Middle frontal gyrus (tissue), 1 donor: ENCODE results near the gene DCAF4.
"Not testable (repeated sequence)": the region's sequence is repeated elsewhere in the genome, so short reads cannot be mapped to it uniquely, and the experiment has no call there.

ENCODE experiments used
- DNase-seq: peaks from one replicate; pipeline ENCODE4 v3.0.0-alpha.2; 2015; ENCODE audit warnings: low spot score; ENCODE audit errors: extremely low spot score

DCAF4 gene

DNA sequence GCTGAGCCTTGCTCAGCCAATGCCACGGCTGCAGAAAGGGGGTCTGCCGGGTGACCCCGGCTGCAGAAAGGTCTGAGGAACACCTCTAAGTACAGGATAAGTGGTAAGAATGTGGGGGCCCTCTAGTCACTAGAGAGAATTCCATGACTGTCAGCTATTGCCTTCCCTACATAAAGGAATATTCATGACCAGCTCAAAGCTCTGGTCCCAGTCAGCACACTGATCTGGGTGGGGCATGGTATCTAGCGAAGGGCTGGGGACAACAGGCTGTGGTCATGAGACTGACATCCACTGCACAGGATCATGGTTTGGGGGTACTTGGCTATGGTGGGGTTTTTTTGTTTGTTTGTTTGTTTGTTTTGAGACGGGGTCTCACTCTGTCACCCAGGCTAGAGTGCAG is 42.1 kb downstream of the DCAF4 start:
- DNase-seq: no peak

DNA sequence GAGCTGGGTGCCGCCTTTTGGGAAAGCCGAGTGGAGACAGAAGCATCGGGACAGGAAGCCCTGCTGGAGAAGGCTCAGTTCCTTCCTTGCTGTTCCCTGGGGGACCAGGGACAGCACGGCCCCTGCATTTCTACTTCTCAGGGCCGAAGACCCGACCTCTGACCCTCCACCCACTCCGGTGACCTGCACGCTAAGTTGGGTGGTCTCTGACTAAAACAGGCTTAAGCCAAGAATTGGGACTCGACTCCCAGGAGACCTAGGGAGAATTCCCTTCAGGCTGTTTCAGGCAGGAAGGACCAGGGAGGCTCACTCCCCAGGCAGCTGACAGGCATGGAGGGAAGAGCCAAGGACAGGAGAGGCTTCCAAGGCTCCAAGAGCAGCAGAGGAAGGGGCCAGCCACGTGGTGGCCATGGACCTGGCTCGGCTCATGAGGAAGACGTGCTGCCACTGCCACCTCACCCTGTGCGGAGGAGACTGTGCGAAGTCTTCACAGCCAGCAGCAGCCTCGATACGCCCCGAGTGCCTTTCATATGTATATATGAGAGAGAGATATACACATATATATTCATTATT is 43.9 kb downstream of the DCAF4 start:
- no peak for DNase-seq

DNA sequence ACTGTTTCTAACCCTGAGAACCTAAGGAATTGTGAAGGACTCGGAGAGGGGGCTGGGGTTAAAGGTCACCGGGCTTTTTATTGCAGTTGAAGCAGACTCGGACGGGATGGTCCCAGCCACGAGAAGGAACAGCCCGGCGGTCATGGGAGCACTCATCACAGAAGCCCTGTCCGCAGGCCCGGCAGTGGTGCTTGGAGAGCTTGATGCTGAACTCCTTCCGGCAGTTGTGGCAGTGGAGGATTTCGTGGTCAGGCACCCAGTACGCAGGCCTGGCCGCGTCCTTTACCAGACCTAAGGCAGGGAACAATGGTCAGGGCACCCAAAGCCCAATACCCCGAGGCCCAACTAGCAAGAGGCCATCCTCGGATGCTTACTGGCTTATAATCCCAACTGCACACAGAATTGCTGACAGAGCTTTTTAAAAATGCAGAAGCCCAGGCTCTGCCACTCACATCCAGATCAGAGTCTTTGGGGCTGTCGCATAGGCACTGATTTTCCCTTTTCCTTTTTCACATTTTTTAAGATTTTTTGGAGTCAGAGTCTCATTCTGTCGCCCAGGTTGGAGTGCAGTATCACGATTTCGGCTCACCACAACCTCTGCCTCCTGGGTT is 44.7 kb downstream of the DCAF4 start:
- DNase-seq: no peak

DNA sequence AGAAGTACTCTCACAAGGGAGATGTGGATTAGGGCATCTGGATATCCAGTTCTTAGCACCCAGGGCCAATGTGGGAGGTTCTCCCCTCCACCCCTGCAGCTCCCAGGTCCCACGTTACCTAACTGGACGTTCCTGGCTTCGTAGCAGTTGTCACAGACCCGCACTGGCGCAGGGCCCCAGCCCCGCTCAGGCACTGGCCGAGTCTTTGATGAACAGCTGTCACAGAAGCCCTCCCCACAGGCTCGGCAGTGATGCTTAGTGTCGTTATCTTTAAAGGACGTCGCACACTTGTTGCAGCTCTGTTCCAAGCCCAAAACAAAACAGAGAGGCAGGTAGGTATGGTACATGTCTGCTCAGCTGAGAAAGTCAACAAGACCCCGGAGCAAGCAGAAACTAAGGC is 48.4 kb downstream of the DCAF4 start:
- no peak for DNase-seq

DNA sequence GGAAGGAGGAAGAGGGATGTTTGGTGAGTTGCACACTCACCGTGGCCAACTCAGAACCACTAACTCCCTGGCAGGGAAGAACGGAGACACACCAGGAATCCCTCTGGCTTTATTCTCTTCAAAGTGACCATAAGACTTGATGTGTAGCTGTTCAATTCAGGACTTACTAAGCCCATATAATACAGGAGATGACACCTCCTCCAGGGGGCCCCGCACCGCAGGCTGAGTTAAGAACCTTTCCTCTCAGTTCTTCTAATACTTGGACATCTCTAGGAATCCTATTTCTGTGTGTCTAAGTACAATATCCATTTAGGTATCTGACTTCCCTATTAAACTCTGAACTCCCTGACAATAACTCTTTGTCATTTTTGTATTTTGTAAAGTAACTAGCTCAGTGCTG is 49.5 kb downstream of the DCAF4 start:
- no peak for DNase-seq

DNA sequence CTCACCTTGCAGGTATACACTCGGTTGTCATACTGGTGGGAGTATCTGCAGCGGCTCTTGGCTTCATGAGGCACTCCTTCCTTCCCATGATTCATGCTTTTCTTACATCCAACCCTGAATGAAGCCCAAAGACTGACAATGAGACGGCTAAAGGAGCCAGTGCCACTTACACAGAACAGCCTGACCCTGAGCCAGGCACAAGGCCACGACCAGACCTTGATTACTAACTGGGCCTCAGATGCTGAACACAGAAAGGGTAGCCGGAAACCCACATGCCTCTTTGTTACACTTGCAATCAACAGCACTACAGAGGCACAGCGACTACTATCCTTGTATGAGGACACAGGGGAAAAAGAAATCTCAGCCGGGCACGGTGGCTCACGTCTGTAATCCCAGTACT is 52.6 kb downstream of the DCAF4 start:
- DNase-seq: no peak

DNA sequence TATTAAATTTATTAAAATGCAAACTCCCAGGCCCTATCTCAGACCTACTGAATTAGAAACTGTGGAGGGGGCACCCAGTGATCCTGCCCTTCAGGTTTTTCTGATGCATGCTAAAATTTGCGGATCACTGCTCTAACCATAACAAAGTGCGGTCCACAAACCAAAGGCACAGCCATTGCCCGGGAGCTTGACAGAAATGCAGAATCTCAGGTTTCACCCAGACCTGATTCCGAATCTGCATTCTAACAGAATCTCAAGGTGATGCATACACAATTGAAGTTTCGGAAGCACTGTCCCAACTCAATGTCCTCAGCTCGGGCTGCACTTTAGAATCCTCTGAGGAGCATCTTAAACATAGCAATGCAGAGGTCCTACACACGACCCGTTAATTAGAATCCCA is 54.6 kb downstream of the DCAF4 start:
- no peak for DNase-seq

DNA sequence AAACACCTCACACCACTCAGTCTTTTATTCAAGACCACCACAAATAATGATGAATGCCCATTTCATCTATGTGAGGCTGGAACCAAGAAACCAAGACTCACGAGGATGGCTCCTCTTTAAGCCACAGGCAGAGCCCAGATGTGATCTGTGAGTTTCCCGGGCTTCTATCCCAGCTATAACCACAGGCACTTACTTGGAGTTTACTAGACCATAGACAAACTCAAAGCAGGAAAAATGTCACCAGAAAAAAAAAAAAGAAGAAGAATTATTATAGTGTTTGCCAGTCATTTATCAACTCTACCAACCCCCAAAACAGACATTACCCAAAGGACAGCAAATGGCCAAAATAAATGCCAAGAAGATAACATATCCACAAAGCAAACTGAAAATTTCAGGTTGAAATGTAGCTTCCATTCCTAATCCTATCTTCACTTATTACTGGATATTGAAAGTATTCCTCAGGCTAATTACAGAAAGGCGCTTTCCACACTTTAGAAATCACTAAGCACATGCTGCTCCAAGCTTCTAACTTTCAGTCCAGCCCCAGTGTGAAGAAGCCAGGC is 56.0 kb downstream of the DCAF4 start:
- no peak for DNase-seq

DNA sequence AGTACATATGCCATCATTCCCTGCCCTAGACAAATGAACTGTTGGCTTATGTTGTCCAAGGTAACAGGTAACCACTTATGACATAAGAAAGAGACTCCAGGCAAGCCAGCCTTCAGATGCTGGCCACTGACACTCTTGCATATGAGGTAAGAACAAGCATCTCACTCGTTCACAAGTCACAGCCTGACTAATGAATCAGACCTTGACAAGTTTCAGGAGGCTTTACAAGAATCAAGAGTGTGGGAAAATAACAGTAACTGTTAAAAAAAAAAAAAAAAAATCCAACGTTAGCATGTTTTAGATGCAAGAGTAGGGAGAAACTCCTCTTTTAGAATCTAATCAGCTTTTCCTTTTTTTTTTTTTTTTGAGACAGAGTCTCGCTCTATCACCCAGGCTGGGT is 60.0 kb downstream of the DCAF4 start:
- DNase-seq: no peak

DNA sequence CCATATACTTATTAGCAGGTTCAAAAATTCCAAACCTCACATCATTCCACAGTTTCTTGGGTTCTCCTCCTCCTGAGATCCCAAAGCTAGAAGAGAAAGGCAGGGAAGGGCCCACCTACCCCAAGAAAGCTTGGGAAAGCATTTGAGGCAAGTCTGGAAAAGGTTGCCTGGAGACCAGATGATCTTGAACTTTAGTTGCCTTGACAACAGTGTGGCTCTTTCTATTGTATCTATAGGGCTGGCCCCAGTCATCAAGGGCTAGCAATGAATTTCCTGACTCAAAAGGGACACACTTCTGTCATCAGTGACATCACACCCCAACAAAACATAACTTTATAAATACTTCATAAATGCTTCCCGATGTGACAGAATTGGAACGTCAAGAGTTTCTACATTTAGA is 60.6 kb downstream of the DCAF4 start:
- no peak for DNase-seq

DNA sequence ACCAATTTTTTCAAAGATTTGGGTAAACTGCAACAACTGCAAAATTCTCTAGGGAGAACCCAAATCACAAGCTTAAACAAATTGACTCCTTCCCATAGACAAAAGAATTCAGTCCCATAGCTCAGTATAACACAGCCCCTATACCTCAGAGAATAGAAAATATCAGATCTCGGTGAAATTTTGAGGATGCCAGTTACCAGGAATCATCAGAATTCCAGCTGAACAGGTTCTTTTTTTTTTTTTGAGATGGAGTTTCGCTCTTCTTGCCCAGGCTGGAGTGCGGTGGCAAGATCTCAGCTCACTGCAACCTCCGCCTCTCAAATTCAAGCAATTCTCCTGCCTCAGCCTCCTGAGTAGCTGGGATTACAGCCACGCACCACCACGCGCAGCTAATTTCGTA is 63.9 kb downstream of the DCAF4 start:
- DNase-seq: no peak

DNA sequence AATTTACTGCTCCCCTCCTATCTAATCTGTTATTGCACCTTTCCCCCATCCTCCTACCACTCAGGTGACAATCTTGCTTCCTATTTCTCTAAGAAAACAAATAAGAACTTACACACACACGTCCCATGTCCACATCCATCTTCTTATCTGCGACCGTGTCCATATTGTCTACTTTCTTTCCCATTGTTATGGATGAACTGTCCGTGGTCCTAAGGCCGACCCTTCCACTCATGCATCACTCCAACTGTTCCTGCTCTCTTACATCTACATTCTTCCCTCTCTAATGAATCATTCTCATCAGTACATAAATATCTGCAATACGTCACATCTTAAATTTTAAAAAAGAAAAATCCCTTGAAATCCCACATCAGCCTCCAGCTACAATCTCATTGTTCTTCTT is 70.7 kb downstream of the DCAF4 start:
- no peak for DNase-seq

DNA sequence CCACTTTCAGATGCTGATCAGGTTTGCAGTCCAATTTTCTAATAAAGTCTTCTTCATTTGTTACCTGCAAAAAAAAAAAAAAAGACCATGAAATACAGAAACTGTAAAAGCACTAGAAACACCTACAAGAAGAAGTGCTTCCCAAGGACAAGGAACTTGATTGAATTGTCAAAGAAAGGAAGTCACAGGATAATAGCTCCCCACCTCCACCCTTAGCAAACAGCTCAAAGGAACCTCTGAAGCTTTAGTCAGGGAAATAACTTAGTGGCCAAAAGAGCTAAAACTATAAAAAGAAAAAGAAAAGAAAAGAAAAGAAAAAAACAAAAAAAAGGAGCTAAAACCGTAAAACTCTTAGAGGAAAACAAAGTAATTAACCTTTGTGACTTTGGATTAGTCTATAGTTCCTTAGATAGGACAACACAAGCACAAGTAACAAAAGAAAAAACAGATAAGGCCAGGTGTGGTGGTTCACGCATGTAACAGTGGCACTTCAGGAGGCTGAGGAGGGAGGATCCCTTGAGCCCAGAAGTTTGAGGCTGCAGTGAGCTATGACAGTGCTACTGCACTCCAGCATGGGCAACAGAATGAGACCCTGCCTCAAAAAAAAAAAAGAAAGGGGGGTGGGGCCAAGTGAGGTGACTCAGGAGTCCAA is 72.1 kb downstream of the DCAF4 start:
- DNase-seq: no peak

DNA sequence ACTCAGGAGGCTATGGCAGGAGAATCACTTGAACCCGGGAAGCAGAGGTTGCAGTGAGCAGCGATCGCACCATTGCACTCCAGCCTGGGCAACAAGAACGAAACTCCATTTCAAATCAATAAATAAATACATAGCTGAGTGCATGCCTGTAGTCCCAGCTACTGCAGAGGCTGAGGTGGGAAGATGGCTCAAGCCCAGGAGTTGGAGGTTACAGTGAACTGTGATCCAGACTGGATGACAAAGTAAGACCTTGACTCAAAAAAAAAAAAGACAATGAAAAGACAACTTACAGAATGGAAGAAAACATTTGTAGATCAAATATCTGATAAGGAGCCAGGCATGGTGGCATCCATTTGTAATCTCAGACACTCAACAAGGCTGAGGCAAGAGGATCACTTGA is 73.1 kb downstream of the DCAF4 start:
- DNase-seq: no peak

DNA sequence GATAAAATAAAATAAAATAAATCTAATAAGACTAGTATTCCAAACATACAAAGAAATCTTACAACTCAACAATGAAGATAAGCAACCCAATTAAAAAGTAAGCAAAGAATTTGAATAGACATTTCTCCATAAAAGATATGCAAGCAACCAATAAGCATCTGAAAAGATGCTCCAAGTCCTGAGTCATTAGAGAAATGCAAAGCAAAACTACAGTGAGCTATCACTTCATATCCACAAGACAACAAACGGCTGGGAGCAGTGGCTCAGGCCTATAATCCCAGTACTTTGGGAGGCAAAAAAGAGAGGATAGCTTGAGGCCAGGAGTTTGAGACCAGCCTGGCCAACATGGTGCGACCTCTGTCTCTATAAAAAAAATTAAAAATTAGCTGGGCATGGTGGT is 73.8 kb downstream of the DCAF4 start:
- DNase-seq: no peak

DNA sequence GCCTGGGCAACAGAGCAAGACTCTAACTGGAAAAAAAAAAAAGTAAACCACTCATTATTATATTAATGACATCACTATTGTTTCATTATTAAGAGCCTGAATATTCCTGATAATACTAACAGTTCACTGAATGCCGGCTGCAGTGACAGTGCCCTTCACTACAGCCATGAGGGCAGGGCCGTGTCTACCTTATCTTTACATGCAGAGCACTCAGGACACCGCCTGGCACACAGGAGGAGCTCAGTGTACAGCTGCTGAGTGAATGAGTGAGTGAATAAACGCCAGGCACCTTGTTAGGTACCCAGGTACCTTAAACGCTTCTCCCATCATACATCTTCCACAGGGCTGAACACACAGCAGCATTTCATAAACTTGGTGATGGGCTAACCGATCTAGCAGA is 77.4 kb downstream of the DCAF4 start:
- no peak for DNase-seq

DNA sequence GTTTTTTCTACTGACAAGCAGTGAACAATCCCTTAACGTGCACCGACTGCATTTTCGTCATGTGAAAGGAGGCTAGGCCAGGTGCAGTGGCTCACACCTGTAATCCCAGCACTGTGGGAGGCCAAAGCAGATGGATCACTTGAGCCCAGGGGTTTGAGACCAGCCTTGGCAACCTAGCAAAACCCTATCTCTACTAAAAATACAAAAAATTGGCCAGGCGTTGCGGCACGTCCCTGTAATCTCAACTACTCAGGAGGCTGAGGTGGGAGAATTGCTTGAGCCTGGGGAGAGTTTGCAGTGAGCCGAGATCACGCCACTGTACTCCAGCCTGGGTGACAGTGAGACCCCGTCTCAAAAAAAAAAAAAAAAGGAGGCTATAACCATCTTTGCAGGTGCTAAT is 78.4 kb downstream of the DCAF4 start:
- not testable (repeated sequence) for DNase-seq

DNA sequence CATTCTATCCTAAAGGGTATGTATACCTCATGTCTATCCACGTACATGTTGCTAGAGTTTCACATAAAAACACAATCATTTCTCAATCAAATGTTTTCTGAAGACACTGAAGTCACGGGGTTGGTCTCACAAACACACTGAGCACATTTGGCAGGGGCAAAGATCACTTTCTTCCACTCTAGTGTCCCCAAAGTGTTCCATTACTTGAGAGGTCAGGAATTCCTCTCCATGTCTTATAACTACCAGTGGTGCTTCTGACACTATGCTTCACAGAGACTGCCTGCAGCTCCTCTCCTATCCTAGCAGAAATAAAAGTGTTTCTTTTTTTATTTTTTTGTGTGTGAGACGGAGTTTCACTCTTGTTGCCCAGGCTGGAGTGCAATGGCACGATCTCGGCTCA is 81.6 kb downstream of the DCAF4 start:
- no peak for DNase-seq

DNA sequence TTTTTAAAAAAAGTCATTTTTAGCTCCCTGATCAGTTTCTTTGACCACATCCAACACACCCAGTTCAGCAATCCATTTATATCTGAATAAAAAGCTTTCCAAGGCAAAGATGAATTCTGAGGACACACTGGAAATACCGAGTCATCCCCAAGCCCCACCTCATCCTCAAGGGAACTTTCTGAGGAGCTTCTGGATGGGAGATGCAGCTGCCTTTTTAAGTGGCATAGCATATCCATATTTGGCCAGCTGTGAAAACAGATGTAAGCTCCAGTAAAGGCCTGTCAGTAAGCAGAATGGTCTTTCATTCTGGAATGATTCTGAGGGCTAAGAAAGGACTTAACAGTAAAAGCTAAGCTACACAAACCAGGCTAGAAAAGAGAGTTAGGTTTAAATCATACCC is 82.2 kb downstream of the DCAF4 start:
- no peak for DNase-seq
